GM12878 (cell line): ENCODE data around the gene CAVIN1. TPM values are rescaled to one million over a fixed set of nuclear protein-coding genes. Genes with fewer than 3 reads are reported as not detected.
A peak's percentile ranks its signal among the peaks of the same experiment; 100 is the strongest.

ENCODE experiments used
- ATF7 ChIP-seq: fragments of 450-650 bp; IDR thresholded peaks from 2 replicates; pipeline ENCODE4 v1.6.1; 2016; ENCODE audit warnings: low read depth, mild to moderate bottlenecking
- BACH1 ChIP-seq: fragments of 450-650 bp; IDR thresholded peaks from 2 replicates; pipeline ENCODE4 v1.6.1; 2017; ENCODE audit warnings: mild to moderate bottlenecking, borderline replicate concordance
- BCL11A ChIP-seq: IDR thresholded peaks from 2 replicates; pipeline ENCODE4 v1.6.1; 2011; ENCODE audit warnings: low read depth, low read length
- BHLHE40 ChIP-seq, 2 experiments: fragments of 450-650 bp in 1 of 2; IDR thresholded peaks; 2 replicates each; pipeline ENCODE4 v1.6.1; 2011 to 2017; ENCODE audit warnings: low read depth in 2 of 2, borderline replicate concordance in 1 of 2, improper control_type of control experiment in 1 of 2, low read length in 1 of 2, mild to moderate bottlenecking in 1 of 2
- CHD1 ChIP-seq: IDR thresholded peaks from 2 replicates; pipeline ENCODE4 v1.6.1; 2012; ENCODE audit warnings: low read depth, low read length, improper control_type of control experiment
- DPF2 ChIP-seq: fragments of 450-650 bp; IDR thresholded peaks from 2 replicates; pipeline ENCODE4 v1.6.1; 2017; ENCODE audit warnings: mild to moderate bottlenecking
- EP300 ChIP-seq, 2 experiments: fragments of 150-350 bp in 1 of 2; IDR thresholded peaks; 2 replicates each; pipeline ENCODE4 v1.6.1; 2011 to 2012; ENCODE audit warnings: low read depth in 2 of 2, low read length in 2 of 2, borderline replicate concordance in 1 of 2, improper control_type of control experiment in 1 of 2, inconsistent platforms in 1 of 2; ENCODE audit not compliant: control insufficient read depth in 1 of 2
- IKZF1 ChIP-seq: fragments of 450-650 bp; conservative IDR thresholded peaks from 2 replicates; pipeline ENCODE4 v1.6.1; 2017; ENCODE audit warnings: antibody characterized with exemption, mild to moderate bottlenecking
- KDM1A ChIP-seq: fragments of 200-600 bp; sonication (generic); IDR thresholded peaks from 2 replicates; pipeline ENCODE4 v1.6.1; 2016; ENCODE audit warnings: borderline replicate concordance
- MEF2B ChIP-seq: fragments of 450-650 bp; IDR thresholded peaks from 2 replicates; pipeline ENCODE4 v1.6.1; 2018; ENCODE audit warnings: mild to moderate bottlenecking, moderate library complexity; ENCODE audit not compliant: partially characterized antibody, poor library complexity, severe bottlenecking
- NFIC ChIP-seq: IDR thresholded peaks from 2 replicates; pipeline ENCODE4 v1.6.1; 2012; ENCODE audit warnings: low read depth, mild to moderate bottlenecking, inconsistent platforms, low read length, moderate library complexity
- PAX8 ChIP-seq: fragments of 450-650 bp; IDR thresholded peaks from 2 replicates; pipeline ENCODE4 v1.6.1; 2017; ENCODE audit warnings: mild to moderate bottlenecking, moderate library complexity
- POU2F2 ChIP-seq: IDR thresholded peaks from 3 replicates; pipeline ENCODE4 v1.6.1; 2011; ENCODE audit warnings: low read depth, mild to moderate bottlenecking, low read length, borderline replicate concordance
- SMAD1 ChIP-seq: fragments of 450-650 bp; IDR thresholded peaks from 2 replicates; pipeline ENCODE4 v1.6.1; 2018; ENCODE audit warnings: mild to moderate bottlenecking, low read depth; ENCODE audit not compliant: partially characterized antibody
- SMC3 ChIP-seq: IDR thresholded peaks from 2 replicates; pipeline ENCODE4 v1.6.1; 2011; ENCODE audit warnings: low read length, improper control_type of control experiment, borderline replicate concordance
- STAT1 ChIP-seq: fragments of 450-650 bp; conservative IDR thresholded peaks from 2 replicates; pipeline ENCODE4 v1.6.1; 2014; ENCODE audit warnings: antibody characterized with exemption, mild to moderate bottlenecking
- TCF7 ChIP-seq: IDR thresholded peaks from 2 replicates; pipeline ENCODE4 v1.6.1; 2014; ENCODE audit warnings: antibody characterized with exemption, borderline replicate concordance
- ZNF24 ChIP-seq: fragments of 450-650 bp; IDR thresholded peaks from 2 replicates; pipeline ENCODE4 v1.6.1; 2017; ENCODE audit warnings: antibody characterized with exemption, mild to moderate bottlenecking
- polyA plus RNA-seq, 11 experiments: library from polyadenylated mRNA; depleted of rRNA in 4 of 11; unstranded in 6 of 11; stranded (reverse) in 5 of 11; fragments of >200 nt; fragmentation: Nextera tagmentation in 4 of 11; fragmentation: Illumina TruSeq in 1 of 11; extraction: Ambion mirVana in 4 of 11; extraction: Trizol in 1 of 11; gene quantifications; 1 replicate in 1 of 11; 2 replicates in 10 of 11; pipeline versions ENCODE4 v1.2.1 to v1.2.3, GENCODE V29; 2011 to 2016; ENCODE audit warnings: inconsistent platforms in 2 of 11, missing spikeins in 2 of 11, low read depth in 1 of 11
- total RNA-seq, 4 experiments: library from RNA; depleted of rRNA in 3 of 4; stranded (reverse); fragments of >200 nt in 3 of 4; fragmentation: Illumina TruSeq in 1 of 4; extraction: Trizol in 1 of 4; gene quantifications; 2 replicates each; pipeline versions ENCODE4 v1.2.1 to v1.2.3, GENCODE V29; 2013 to 2021
- TF ChIP-seq, protein P1 (sequence below): IDR thresholded peaks from 2 replicates; pipeline ENCODE4 v1.6.1; 2011; ENCODE audit warnings: mild to moderate bottlenecking, low read depth, low read length, moderate library complexity; ENCODE audit not compliant: insufficient replicate concordance
- TF ChIP-seq, protein P2 (sequence below): fragments of 150-350 bp; IDR thresholded peaks from 2 replicates; pipeline ENCODE4 v1.6.1; 2016; ENCODE audit warnings: low read depth, low read length
- TF ChIP-seq, protein P3 (sequence below): fragments of 450-650 bp; IDR thresholded peaks from 2 replicates; pipeline ENCODE4 v1.6.1; 2017; ENCODE audit warnings: borderline replicate concordance
- TF ChIP-seq, protein P4 (sequence below): fragments of 450-650 bp; IDR thresholded peaks from 2 replicates; pipeline ENCODE4 v1.6.1; 2017; ENCODE audit warnings: mild to moderate bottlenecking

Gene CAVIN1
- total and polyA plus RNA-seq, 10 of the 15 experiments (the other 5 are each of a cell fraction or from before 2014, with no cell fraction given): 0.03 to 1.1 (median 0.37) TPM

DNA sequence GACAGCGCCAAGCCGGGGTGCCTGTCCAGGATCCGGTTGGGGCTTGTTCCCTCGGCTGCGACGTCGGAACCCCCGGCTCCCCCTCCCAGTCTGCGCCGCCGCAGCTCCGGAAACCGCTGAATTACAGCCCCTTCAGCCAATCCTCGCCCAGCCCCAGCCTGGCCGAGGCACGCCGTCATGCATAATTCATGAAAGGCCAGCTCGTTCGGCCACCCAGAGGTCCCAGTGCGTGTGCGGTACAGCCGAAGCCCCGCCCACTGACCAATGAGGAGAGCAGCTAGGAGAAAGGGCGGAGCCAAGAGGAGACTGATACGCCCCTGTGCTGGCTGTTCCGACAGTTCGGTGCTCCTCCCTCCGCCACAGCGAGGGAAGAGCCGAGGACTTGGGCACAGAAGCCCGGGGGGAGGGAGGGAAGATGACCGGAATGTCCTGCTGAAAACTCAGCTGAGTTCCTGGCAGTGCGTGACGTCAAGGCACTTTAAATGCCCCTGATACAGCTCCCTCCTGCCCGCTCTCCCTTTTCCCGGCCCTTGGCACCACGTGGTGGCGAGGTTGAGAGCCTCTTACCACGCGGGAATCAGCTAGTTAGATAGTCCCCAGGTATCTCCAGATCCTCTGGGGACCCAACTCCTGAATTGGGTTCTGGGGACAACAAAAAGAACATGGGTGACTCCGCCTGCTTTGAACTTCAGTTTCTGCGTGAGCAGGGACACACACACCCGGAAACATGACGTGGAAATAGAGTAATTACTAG, 34.5 kb downstream of the CAVIN1 start, which contains the start of gene STAT3 (continued):
- TF ChIP-seq SMAD1 (peak; percentile 68), TCF7 (peak; percentile 74; the same call in 1 of the 2 replicates), KDM1A (no peak), CHD1 (0 out of 2 replicates have a peak, but pooled peaks have one; percentile 8), ATF7 (peak; percentile 96), SMC3 (0 out of 2 replicates have a peak, but pooled peaks have one; percentile 32), EP300 (IDR thresholded peaks at IDR 0.05; ENCODE audit: borderline replicate concordance in 1 of 2, control insufficient read depth in 1 of 2, low read depth in 2 of 2, low read length in 2 of 2) (peak; percentile 89 to 100), STAT1 (peak; percentile 98), BACH1 (peak; percentile 52; the same call in 1 of the 2 replicates), MEF2B (peak; percentile 57), BCL11A (peak; percentile 64), IKZF1 (peak; percentile 92), POU2F2 (peak; percentile 100), BHLHE40 (IDR thresholded peaks at IDR 0.05; ENCODE audit: borderline replicate concordance in 1 of 2, low read depth in 2 of 2, low read length in 1 of 2) (peak; percentile 83 to 85), NFIC (no peak), PAX8 (no peak), DPF2 (peak; percentile 90), ZNF24 (no peak)
- TF ChIP-seq, protein P1, sequence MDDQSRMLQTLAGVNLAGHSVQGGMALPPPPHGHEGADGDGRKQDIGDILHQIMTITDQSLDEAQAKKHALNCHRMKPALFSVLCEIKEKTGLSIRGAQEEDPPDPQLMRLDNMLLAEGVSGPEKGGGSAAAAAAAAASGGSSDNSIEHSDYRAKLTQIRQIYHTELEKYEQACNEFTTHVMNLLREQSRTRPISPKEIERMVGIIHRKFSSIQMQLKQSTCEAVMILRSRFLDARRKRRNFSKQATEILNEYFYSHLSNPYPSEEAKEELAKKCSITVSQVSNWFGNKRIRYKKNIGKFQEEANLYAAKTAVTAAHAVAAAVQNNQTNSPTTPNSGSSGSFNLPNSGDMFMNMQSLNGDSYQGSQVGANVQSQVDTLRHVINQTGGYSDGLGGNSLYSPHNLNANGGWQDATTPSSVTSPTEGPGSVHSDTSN: peak; percentile 95
- TF ChIP-seq, protein P2, sequence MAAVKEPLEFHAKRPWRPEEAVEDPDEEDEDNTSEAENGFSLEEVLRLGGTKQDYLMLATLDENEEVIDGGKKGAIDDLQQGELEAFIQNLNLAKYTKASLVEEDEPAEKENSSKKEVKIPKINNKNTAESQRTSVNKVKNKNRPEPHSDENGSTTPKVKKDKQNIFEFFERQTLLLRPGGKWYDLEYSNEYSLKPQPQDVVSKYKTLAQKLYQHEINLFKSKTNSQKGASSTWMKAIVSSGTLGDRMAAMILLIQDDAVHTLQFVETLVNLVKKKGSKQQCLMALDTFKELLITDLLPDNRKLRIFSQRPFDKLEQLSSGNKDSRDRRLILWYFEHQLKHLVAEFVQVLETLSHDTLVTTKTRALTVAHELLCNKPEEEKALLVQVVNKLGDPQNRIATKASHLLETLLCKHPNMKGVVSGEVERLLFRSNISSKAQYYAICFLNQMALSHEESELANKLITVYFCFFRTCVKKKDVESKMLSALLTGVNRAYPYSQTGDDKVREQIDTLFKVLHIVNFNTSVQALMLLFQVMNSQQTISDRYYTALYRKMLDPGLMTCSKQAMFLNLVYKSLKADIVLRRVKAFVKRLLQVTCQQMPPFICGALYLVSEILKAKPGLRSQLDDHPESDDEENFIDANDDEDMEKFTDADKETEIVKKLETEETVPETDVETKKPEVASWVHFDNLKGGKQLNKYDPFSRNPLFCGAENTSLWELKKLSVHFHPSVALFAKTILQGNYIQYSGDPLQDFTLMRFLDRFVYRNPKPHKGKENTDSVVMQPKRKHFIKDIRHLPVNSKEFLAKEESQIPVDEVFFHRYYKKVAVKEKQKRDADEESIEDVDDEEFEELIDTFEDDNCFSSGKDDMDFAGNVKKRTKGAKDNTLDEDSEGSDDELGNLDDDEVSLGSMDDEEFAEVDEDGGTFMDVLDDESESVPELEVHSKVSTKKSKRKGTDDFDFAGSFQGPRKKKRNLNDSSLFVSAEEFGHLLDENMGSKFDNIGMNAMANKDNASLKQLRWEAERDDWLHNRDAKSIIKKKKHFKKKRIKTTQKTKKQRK: peak; percentile 76
- TF ChIP-seq, protein P3, sequence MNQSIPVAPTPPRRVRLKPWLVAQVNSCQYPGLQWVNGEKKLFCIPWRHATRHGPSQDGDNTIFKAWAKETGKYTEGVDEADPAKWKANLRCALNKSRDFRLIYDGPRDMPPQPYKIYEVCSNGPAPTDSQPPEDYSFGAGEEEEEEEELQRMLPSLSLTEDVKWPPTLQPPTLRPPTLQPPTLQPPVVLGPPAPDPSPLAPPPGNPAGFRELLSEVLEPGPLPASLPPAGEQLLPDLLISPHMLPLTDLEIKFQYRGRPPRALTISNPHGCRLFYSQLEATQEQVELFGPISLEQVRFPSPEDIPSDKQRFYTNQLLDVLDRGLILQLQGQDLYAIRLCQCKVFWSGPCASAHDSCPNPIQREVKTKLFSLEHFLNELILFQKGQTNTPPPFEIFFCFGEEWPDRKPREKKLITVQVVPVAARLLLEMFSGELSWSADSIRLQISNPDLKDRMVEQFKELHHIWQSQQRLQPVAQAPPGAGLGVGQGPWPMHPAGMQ: no peak
- TF ChIP-seq, protein P4, sequence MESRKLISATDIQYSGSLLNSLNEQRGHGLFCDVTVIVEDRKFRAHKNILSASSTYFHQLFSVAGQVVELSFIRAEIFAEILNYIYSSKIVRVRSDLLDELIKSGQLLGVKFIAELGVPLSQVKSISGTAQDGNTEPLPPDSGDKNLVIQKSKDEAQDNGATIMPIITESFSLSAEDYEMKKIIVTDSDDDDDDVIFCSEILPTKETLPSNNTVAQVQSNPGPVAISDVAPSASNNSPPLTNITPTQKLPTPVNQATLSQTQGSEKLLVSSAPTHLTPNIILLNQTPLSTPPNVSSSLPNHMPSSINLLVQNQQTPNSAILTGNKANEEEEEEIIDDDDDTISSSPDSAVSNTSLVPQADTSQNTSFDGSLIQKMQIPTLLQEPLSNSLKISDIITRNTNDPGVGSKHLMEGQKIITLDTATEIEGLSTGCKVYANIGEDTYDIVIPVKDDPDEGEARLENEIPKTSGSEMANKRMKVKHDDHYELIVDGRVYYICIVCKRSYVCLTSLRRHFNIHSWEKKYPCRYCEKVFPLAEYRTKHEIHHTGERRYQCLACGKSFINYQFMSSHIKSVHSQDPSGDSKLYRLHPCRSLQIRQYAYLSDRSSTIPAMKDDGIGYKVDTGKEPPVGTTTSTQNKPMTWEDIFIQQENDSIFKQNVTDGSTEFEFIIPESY: no peak
